Kidney (tissue), 14 donors: ENCODE data around the gene ZNF143. TPM values are rescaled to one million over a fixed set of nuclear protein-coding genes. Genes with fewer than 3 reads are reported as not detected.
A peak's percentile ranks its signal among the peaks of the same experiment; 100 is the strongest.

ENCODE experiments used
- DNase-seq, 5 donors: peaks; one replicate each; pipeline ENCODE4 v3.0.0-alpha.2; 2013 to 2020
- FAIRE-seq: peaks from 2 replicates; lab custom pipeline; 2012; peaks lifted over from hg19 to GRCh38; lab: Jason Lieb, UNC
- H3K27ac ChIP-seq, 2 donors: one replicate each; pipeline ENCODE4 v1.7.0; 2013; ENCODE audit warnings: low read depth in 2 of 2, low read length in 2 of 2, inconsistent platforms in 1 of 2
- H3K27me3 ChIP-seq: one replicate; pipeline ENCODE4 v1.7.1; 2013; ENCODE audit warnings: low read length, inconsistent platforms; ENCODE audit not compliant: control insufficient read depth, insufficient read depth
- H3K36me3 ChIP-seq, 3 donors: one replicate each; pipeline versions ENCODE4 v1.7.0 to v1.7.1; 2013; ENCODE audit warnings: low read length in 3 of 3, control low read depth in 1 of 3, inconsistent platforms in 1 of 3; ENCODE audit not compliant: insufficient read depth in 3 of 3, control insufficient read depth in 2 of 3
- H3K4me1 ChIP-seq, 3 donors: one replicate each; pipeline versions ENCODE4 v1.7.0 to v1.7.1; 2013; ENCODE audit warnings: low read length in 3 of 3, inconsistent platforms in 1 of 3, low read depth in 1 of 3; ENCODE audit not compliant: control insufficient read depth in 2 of 3, insufficient read depth in 2 of 3
- H3K4me3 ChIP-seq, 3 donors: one replicate each; pipeline versions ENCODE4 v1.7.0 to v1.8.1; 2013; ENCODE audit warnings: low read length in 3 of 3, control low read depth in 1 of 3, inconsistent platforms in 1 of 3
- H3K9ac ChIP-seq, 3 donors: one replicate each; pipeline versions ENCODE4 v1.7.0 to v1.7.1; 2013; ENCODE audit warnings: low read length in 3 of 3, control low read depth in 1 of 3, inconsistent platforms in 1 of 3
- H3K9me3 ChIP-seq, 3 donors: one replicate each; pipeline versions ENCODE4 v1.7.0 to v1.7.1; 2013; ENCODE audit warnings: low read length in 3 of 3, control low read depth in 1 of 3, inconsistent platforms in 1 of 3; ENCODE audit not compliant: control insufficient read depth in 2 of 3, insufficient read depth in 1 of 3
- intact Hi-C: fragments of 100-400 bp; cut with DNase I; formaldehyde crosslinking; loops from one replicate; pipeline ENCODE4 v1.11.1; 2022
- polyA plus RNA-seq: library from polyadenylated mRNA; stranded (reverse); fragments of 350-450 nt; fragmentation: Illumina TruSeq; extraction: RNeasy Lipid Tissue Mini Kit (QIAGEN cat#74804); gene quantifications from one replicate; pipeline ENCODE4 v1.2.3, GENCODE V29; 2014; ENCODE audit warnings: low read depth, low replicate concordance; ENCODE audit not compliant: insufficient read depth
- total RNA-seq: library from RNA; stranded (reverse); fragmentation: NEBNext Ultra II Directional; extraction: Animal tissue kit (Norgen Biotek cat#: 25700); gene quantifications from one replicate; pipeline ENCODE4 v1.2.1, GENCODE V29; 2021
- TF ChIP-seq, protein P1 (sequence below): IDR thresholded peaks from 3 replicates; pipeline ENCODE4 v1.5.1; 2012; ENCODE audit warnings: mild to moderate bottlenecking, moderate library complexity, borderline replicate concordance; ENCODE audit not compliant: insufficient read depth; ENCODE audit errors: extremely low read depth
- donor health status: control.
- donor health status: control.
- donor health status: control.
- donor health status: control.
- donor health status: control.
- donor health status: DM: yes; HTN: yes; CAD: no.
- donor health status: Normal renal cell carcinoma (clear cell type).

Gene ZNF143
- total and polyA plus RNA-seq, 2 donors from 2014 or later: 8.6 to 30.3 TPM

- H3K9ac ChIP-seq: peak overlapping the region; percentile 37 to 89 (median 41)
These were observed 116.0 kb downstream of the ZNF143 start for GRCh38 chr11:9576701-9577381.

DNA sequence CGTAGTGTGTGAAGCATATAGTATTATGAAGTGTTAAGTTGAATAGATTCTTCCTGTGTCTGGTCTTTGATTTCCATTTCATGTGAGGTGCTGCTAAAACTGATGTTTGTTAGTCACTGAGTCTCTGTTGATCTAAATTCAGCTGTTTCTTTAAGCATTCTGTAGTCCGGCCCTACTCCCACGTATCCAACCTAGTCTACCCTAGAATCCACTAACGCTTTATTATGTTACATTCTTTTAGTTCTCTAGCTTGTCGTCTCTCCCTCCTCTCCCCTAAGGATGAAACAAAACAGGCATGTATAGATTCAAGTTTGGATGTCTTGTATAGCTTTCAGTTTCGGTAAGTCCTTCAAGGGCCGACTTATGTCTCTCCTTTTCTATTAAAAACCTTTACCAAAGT lies 116.7 kb downstream of the ZNF143 start:
- TF ChIP-seq, protein P1, sequence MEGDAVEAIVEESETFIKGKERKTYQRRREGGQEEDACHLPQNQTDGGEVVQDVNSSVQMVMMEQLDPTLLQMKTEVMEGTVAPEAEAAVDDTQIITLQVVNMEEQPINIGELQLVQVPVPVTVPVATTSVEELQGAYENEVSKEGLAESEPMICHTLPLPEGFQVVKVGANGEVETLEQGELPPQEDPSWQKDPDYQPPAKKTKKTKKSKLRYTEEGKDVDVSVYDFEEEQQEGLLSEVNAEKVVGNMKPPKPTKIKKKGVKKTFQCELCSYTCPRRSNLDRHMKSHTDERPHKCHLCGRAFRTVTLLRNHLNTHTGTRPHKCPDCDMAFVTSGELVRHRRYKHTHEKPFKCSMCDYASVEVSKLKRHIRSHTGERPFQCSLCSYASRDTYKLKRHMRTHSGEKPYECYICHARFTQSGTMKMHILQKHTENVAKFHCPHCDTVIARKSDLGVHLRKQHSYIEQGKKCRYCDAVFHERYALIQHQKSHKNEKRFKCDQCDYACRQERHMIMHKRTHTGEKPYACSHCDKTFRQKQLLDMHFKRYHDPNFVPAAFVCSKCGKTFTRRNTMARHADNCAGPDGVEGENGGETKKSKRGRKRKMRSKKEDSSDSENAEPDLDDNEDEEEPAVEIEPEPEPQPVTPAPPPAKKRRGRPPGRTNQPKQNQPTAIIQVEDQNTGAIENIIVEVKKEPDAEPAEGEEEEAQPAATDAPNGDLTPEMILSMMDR: no peak
- H3K36me3 ChIP-seq: peaks cover 3 to 8% (median 8%) of the 10 kb centered on the region in 3 donors
- H3K9me3 ChIP-seq: no peaks in the 10 kb centered on the region
- peaks cover 0 to 6% (median 3%) of the 10 kb centered on the region in 3 donors for H3K4me1 ChIP-seq
- H3K9ac ChIP-seq: peak overlapping the region in 2 of 3 donors; percentile 17 to 33
- DNase-seq (peak in 2 of 5 donors; percentile 41 to 58), FAIRE-seq (no peak)
- intact Hi-C loops: no loop called here
- no peaks in the 10 kb centered on the region for H3K27me3 ChIP-seq
- H3K4me3 ChIP-seq: peak overlapping the region; percentile 26 to 82 (median 45)
- peak overlapping the region; percentile 35 to 52 for H3K27ac ChIP-seq

More at GRCh38 chr11:9576701-9577381, 116.0 kb downstream of the ZNF143 start:
- FAIRE-seq: no peak
- peak in 1 of 5 donors; percentile 13 for DNase-seq
- H3K27ac ChIP-seq: no peak overlapping the region
- H3K27me3 ChIP-seq: no peaks in the 10 kb centered on the region
- peak overlapping the region in 2 of 3 donors; percentile 82 to 90 for H3K4me3 ChIP-seq
- no peaks in the 10 kb centered on the region for H3K9me3 ChIP-seq
- H3K4me1 ChIP-seq: peaks cover 0 to 6% (median 3%) of the 10 kb centered on the region in 3 donors
- TF ChIP-seq, protein P1: no peak
- H3K36me3 ChIP-seq: peaks cover 0 to 5% (median 3%) of the 10 kb centered on the region in 3 donors
- intact Hi-C loops: no loop called here

Other genes with a start within 250 kb of the ZNF143 start
- 53.9 TPM for gene DENND5A, start 195.7 kb upstream of the ZNF143 start, total RNA-seq
- 32.4 TPM for gene DENND5A, start 195.7 kb upstream of the ZNF143 start, polyA plus RNA-seq
- 32.4 TPM for gene TMEM41B, start 146.4 kb upstream of the ZNF143 start, total RNA-seq
- gene TMEM41B, start 146.4 kb upstream of the ZNF143 start, polyA plus RNA-seq: 20.5 TPM
- 109 TPM for gene IPO7, start 76.4 kb upstream of the ZNF143 start, total RNA-seq
- 20.6 TPM for gene IPO7, start 76.4 kb upstream of the ZNF143 start, polyA plus RNA-seq
- gene WEE1, start 112.7 kb downstream of the ZNF143 start, total RNA-seq: 33.9 TPM
- gene WEE1, start 112.7 kb downstream of the ZNF143 start, polyA plus RNA-seq: 7.9 TPM
- gene SWAP70, start 203.1 kb downstream of the ZNF143 start, total RNA-seq: 61.0 TPM
- gene SWAP70, start 203.1 kb downstream of the ZNF143 start, polyA plus RNA-seq: 11.1 TPM